Left kidney (tissue), 8 donors: ENCODE data around the gene ADK. TPM values are rescaled to one million over a fixed set of nuclear protein-coding genes. Genes with fewer than 3 reads are reported as not detected.
"Not testable (repeated sequence)": the region's sequence is repeated elsewhere in the genome, so short reads cannot be mapped to it uniquely, and the experiment has no call there.

Experiments used
- DNase-seq: peaks from one replicate; pipeline ENCODE4 v3.0.0-alpha.2; 2013
- long read RNA-seq, 8 donors: transcript quantifications; one replicate each; lab custom pipeline, GENCODE V29; 2026
- polyA plus RNA-seq: library from polyadenylated mRNA; unstranded; fragments of 120-200 nt; gene quantifications from one replicate; pipeline ENCODE4 v1.2.1, GENCODE V29; 2013; ENCODE audit not compliant: insufficient read length

ADK gene
- 32.8 TPM for polyA plus RNA-seq
- long read RNA-seq, donor 1, transcript ADK-201 (11 exons, 1,169 nt): major isoform, 8 of 12 reads
- long read RNA-seq, donor 1, partial matches to known transcripts: 0 of 12 reads
- long read RNA-seq, donor 1, other reads (novel, unspliced or antisense): 0 of 12 reads
- long read RNA-seq, donor 2, partial matches to known transcripts: 0 of 5 reads
- long read RNA-seq, donor 2, other reads (novel, unspliced or antisense): 0 of 5 reads
- long read RNA-seq, donor 3, partial matches to known transcripts: 0 of 6 reads
- long read RNA-seq, donor 3, other reads (novel, unspliced or antisense): 0 of 6 reads
- long read RNA-seq, donor 4: 0 reads
- long read RNA-seq, donor 5, transcript ADK-201 (11 exons, 1,169 nt): major isoform, 11 of 16 reads
- long read RNA-seq, donor 5, transcript ADK-202 (11 exons, 2,083 nt): minor isoform, 5 of 16 reads
- long read RNA-seq, donor 5, partial matches to known transcripts: 0 of 16 reads
- long read RNA-seq, donor 5, other reads (novel, unspliced or antisense): 0 of 16 reads
- long read RNA-seq, donor 6, partial matches to known transcripts: 0 of 7 reads
- long read RNA-seq, donor 6, other reads (novel, unspliced or antisense): 0 of 7 reads
- long read RNA-seq, donor 7, partial matches to known transcripts: 0 of 6 reads
- long read RNA-seq, donor 7, other reads (novel, unspliced or antisense): 0 of 6 reads
- long read RNA-seq, donor 8, partial matches to known transcripts: 0 of 2 reads
- long read RNA-seq, donor 8, other reads (novel, unspliced or antisense): 0 of 2 reads

DNA sequence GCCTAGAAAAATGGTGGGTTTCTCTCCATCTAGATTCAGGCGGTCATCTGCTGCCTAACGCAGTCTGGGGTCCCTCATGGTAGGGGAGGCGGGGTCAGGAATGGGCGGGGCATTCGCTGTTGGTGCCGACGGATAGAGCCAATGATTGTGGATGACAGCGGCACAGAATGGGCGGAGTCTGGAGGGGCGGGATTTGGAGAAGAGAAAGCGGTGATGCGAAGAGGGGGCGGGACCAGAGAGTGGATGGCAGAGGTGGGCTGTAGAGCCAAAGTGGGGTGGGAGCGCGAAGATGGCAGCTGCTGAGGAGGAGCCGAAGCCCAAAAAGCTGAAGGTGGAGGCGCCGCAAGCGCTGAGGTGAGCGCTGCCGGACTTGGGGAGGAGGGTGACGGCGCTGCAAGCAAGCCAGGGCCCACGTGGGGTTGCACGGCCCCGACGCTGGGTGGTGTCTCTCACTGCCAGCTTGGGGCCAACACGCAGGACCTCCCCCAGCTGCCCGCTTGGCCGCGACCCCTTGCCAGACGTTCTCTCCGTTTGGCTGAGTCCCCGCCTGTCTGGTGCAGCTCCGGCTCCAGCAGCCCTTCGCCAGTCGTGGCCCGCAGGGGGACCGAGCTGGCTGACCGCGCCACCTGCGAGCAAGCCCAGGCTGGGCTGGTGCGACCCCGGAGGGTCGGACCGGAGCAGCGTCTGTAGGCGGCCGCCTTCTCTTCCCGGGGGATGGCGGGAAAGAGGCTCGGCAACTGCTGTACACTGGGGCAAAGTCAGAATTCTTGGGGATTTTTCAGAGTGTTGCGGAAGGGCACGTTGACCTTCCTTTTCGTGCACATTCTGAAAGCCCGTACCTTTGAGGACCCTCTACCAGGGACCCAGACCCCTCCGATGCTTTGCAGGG is at the start of gene ADK:
TSS of gene ADK (plus strand) at position 232 of the 889 bp plus-strand sequence. CDS start at position 290, 58 bp downstream.
- DNase-seq: peak; percentile 100

DNA sequence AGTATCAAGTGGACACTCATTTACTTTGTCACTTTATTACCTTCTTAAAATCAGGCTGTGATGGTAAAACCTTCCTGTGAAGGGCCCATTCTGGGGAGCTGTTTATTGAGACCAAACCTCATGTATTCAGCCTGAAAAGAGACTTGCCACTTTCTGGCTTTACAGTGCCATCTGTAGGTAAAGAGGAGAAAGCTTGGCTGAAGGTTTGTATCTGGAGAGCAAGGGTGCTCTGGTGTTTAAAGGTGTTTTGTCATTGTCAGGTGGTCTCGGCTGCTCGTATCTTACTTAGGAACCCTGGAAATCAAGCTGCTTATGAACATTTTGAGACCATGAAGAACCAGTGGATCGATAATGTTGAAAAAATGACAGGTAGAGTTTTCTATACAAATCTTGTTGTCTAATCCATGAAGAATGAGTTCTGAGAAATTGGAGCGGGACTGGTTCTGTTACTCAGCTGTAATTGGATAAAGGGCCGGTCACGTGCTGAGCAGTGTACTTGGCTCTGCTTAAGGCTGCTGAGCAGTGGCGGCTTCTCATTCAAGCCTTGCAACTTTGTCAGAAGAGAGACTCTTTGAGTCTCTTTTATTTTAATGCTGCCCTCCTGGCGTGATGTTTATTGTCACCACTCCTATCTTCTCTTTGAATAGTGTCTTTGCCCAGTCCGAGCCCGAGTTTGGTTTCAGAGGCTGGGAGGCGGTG is 47.3 kb upstream of the ADK start:
- no peak for DNase-seq

DNA sequence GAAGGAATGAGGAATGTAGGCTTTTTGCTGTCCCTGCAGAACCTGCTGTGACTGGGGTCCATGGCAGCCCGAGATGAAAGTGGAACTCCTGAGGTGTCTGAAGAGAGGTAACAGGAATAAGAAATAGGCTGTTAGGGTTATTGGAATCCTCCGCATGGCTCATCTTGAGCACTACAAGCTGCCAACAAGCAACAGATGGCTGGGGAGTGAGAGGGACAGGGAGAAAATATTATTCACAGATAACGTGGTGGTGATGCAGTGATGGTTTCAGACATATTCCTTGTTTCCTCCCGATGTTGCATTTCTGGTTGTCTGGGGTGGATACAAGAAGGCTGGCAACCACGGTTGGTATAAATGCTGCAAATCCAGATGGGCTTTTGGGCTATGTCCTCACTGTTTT is 46.5 kb upstream of the ADK start:
- no peak for DNase-seq

DNA sequence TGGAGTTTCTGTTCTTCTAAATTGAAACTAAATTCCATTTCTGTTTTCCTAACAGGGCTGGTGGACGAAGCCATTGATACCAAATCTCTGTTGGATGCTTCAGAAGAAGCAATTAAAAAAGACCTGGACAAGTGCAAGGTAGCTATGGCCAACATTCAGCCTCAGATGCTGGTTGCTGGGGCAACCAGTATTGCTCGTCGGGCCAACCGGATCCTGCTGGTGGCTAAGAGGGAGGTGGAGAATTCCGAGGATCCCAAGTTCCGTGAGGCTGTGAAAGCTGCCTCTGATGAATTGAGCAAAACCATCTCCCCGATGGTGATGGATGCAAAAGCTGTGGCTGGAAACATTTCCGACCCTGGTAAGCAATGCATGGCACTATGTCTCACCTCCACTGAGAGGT is 46.0 kb upstream of the ADK start:
- no peak for DNase-seq

- no peak for DNase-seq
These were observed 43.6 kb upstream of the ADK start for GRCh38 chr10:74107391-74107790.

- DNase-seq: no peak
These were observed 41.6 kb upstream of the ADK start for GRCh38 chr10:74109452-74109851.

GRCh38 chr10:74110120-74110519 is 40.9 kb upstream of the ADK start:
- DNase-seq: no peak

DNA sequence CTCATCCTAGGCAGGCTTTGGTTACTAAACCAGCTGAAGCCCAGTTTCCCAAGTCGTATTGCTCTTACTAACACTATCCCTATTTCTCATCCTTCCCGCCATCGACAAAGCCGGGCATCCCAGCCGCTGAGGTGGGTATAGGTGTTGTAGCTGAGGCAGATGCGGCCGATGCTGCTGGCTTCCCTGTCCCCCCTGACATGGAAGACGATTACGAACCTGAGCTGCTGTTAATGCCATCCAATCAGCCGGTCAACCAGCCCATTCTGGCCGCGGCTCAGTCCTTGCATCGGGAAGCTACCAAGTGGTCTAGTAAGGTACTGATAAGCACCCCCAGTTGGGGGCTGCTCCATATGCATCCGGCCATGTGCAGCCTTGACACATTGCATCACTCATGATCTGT is 39.2 kb upstream of the ADK start:
- no peak for DNase-seq

DNA sequence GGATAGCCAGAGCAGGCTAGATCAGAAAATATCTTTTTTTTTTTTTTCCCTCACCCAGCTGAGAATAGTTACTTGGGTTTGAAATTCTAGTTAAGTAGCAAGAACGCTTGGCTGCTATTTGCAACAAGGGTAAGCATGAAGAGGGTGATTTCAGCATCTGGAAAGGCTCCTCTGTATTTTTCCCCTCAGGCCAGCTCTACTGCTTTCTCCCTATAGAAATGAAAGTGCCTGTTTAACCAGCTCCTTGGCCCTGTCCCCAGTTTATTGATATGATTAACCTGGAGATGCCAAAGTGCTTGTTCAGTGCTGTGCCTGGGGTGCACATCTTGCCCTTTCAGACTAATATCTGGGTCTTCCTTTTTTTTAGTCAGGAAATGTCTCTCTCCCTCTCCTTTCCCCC is 37.5 kb upstream of the ADK start:
- DNase-seq: no peak

DNA sequence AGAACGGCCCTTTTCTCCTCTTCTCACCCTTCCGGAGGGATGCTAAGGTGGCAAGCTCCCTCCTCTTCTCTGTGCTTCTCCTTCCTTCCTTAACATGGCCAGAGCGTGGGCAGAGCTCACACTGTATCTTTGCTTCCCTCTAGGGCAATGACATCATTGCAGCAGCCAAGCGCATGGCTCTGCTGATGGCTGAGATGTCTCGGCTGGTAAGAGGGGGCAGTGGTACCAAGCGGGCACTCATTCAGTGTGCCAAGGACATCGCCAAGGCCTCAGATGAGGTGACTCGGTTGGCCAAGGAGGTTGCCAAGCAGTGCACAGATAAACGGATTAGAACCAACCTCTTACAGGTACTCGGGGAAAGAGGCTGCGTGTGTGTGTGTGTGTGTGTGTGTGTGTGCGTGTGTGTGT is 37.0 kb upstream of the ADK start:
- DNase-seq: no peak

GRCh38 chr10:74117738-74118137 is 33.3 kb upstream of the ADK start:
- no peak for DNase-seq

DNA sequence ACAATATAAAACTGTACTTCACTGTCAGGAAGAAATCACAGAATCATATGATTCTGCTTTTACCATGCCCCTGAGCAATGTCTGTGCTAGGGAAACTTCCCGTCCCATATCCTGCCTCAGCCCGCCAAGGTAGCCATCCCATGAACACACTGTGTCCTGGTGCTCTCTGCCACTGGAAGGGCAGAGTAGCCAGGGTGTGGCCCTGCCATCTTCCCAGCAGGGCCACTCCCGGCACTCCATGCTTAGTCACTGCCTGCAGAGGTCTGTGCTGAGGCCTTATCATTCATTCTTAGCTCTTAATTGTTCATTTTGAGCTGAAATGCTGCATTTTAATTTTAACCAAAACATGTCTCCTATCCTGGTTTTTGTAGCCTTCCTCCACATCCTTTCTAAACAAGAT is 32.2 kb upstream of the ADK start:
- no peak for DNase-seq

GRCh38 chr10:74120911-74121310 is 30.1 kb upstream of the ADK start:
- DNase-seq: no peak

GRCh38 chr10:74121368-74121767 is 29.7 kb upstream of the ADK start:
- DNase-seq: no peak

DNA sequence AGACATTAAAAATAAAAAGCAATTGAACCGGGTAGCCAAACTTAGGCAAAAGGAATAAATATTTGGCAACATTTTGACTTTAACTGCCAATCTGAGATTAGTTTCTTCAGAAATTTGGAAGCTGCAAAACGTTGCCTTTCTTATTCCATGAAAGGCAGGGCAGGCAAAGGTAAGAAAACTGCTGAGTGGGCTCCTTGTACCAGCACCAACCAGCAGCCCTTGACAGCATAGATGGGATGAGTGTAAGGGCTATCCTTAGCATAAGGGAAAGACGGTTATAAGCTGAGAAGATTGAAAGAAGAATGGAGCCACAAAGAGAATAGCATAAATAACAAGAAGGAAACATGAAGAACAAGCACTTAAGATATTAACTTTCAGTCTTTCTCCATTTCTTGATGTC is 29.0 kb upstream of the ADK start:
- no peak for DNase-seq

DNA sequence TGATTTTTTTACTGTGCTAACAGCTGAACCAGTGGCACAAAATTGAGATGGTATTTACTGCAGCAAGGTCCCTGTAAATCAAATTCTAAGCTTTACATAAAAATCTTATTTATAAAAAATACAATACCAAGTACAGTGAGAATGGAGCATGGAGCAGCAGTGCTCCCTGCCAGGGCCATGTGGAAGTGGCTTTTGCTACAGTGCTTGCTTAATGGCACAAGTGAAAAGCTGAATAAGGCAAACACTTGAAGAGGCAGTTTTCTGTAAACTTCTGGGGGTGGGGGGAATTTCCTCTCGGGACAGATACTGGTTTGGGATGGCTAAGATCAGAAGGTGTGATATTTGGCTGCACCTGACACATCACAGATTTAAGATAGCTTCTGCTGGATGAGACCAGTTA is 27.9 kb upstream of the ADK start:
- DNase-seq: no peak

- DNase-seq: no peak
These were observed 16.8 kb upstream of the ADK start for GRCh38 chr10:74133923-74134820.

DNA sequence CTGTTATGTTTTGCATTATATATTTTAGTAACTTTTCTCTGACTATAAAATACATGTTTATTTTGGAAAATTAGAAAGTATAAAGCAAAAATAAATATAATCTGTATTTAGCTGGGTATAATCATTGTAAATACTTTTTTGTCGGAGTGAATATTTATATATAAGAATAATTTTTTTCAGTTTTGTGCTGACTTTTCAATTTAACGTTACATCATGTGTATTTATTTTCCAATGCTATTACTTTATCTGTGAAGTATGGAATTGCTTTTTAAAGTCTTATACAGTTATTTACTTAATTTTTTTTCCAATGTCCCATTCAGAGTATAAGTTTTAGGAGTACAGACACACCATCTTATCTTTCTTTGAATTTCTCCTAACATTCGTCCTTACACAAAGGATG is 15.6 kb upstream of the ADK start:
- DNase-seq: no peak

DNA sequence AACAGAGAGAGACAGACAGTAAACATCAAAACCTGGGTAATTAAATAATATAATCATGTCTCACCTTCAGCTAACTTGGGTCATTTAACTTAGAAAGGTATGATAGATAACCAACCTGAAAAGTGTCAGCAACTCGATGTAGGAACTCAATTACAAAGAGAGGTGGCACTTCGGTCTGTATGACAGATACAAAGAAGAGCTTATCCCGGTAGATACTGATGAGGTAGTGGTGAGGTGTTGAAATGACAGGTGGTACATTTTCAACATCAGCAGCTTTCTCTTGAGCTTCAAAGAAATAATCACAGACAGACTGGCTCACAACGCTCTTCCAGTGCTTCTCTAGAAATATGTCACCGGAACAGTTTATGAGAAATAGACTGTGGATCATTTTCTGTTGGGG is 13.0 kb upstream of the ADK start:
- no peak for DNase-seq

DNA sequence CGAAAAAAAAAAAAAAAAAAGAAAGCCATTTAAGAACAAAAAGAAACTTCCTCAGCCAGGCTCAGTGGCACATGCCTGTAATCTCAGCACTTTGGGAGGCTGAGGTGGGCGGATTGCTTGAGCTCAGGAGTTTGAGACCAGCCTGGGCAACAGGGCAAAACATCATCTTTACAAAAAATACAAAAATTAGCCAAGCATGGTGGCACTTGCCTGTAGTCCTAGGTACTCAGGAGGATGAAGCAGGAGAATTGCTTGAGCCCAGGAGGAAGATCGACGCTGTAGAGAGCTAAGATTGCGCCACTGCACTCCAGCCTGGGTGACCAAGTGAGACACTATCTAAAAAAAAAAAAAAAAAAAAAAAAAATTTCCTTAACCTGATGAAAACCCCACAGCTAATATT is 12.4 kb upstream of the ADK start:
- not testable (repeated sequence) for DNase-seq

DNA sequence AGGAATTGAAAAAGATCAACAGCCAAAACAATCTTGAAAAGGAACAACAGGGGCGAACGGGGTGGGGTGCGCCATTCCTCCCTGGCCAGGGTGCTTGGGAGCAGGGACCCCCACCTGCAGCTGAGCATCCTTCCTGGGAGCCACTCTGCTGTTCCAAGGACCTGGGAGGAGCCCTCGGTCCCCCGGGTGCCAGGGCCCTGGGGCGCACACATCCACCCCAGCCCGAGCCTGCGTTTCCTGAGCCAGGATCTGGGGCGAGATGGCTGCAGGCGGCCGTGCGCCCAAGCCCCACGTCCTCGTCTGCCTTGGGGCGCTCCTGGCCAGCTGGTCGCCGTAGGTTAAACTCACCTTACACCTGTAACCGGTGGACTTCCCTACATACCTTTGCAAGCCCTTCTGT is 11.0 kb upstream of the ADK start:
- DNase-seq: no peak
